Keratinocyte (primary cell): ENCODE measurements around the gene SIDT2. TPM values are rescaled to one million over a fixed set of nuclear protein-coding genes. Genes with fewer than 3 reads are reported as not detected.

ENCODE experiments used
- DNase-seq: peaks from one replicate; pipeline ENCODE4 v3.0.0-alpha.2; 2011; ENCODE audit warnings: low read depth, missing footprints, low spot score
- FAIRE-seq: peaks from 2 replicates; lab custom pipeline; 2011; peaks lifted over from hg19 to GRCh38; lab: Jason Lieb, UNC
- H2AFZ ChIP-seq: 2 replicates; pipeline ENCODE4 v1.6.0; 2012; ENCODE audit warnings: low read length, control low read depth, inconsistent platforms; ENCODE audit not compliant: control insufficient read depth
- H3K27ac ChIP-seq: 2 replicates; pipeline ENCODE4 v1.5.1; 2011; ENCODE audit warnings: low read length; ENCODE audit not compliant: control insufficient read depth, insufficient read depth
- H3K27me3 ChIP-seq: 3 replicates; pipeline ENCODE4 v1.6.0; 2011; ENCODE audit warnings: low read length; ENCODE audit not compliant: control insufficient read depth, insufficient read depth; ENCODE audit errors: extremely low read depth
- H3K36me3 ChIP-seq, 2 experiments: 2 replicates in 1 of 2; 3 replicates in 1 of 2; pipeline ENCODE4 v1.5.1; 2011; ENCODE audit warnings: low read length in 2 of 2, mild to moderate bottlenecking in 1 of 2; ENCODE audit not compliant: control insufficient read depth in 2 of 2, insufficient read depth in 2 of 2; ENCODE audit errors: extremely low read depth in 1 of 2
- H3K4me1 ChIP-seq: 3 replicates; pipeline ENCODE4 v1.5.1; 2011; ENCODE audit warnings: low read length; ENCODE audit not compliant: control insufficient read depth, insufficient read depth; ENCODE audit errors: extremely low read depth
- H3K4me2 ChIP-seq: 3 replicates; pipeline ENCODE4 v1.6.0; 2011; ENCODE audit warnings: low read depth, low read length; ENCODE audit not compliant: control insufficient read depth, insufficient read depth; ENCODE audit errors: extremely low read depth
- H3K4me3 ChIP-seq, 3 experiments: fragments of 200-600 bp in 1 of 3; sonication (generic) in 1 of 3; 2 replicates in 2 of 3; 3 replicates in 1 of 3; pipeline ENCODE4 v1.5.1; 2011 to 2016; ENCODE audit warnings: low read length in 3 of 3, mild to moderate bottlenecking in 3 of 3, control low read depth in 2 of 3, inconsistent platforms in 1 of 3, low read depth in 1 of 3, mixed read lengths in 1 of 3, mixed run types in 1 of 3, moderate library complexity in 1 of 3; ENCODE audit not compliant: control insufficient read depth in 2 of 3, insufficient read depth in 2 of 3; ENCODE audit errors: extremely low read depth in 1 of 3
- H3K79me2 ChIP-seq: 2 replicates; pipeline ENCODE4 v1.6.0; 2012; ENCODE audit warnings: low read length; ENCODE audit not compliant: control insufficient read depth, insufficient read depth
- H3K9ac ChIP-seq: 3 replicates; pipeline ENCODE4 v1.6.0; 2011; ENCODE audit warnings: low read length; ENCODE audit not compliant: control insufficient read depth, insufficient read depth; ENCODE audit errors: extremely low read depth
- H3K9me1 ChIP-seq: 3 replicates; pipeline ENCODE4 v1.6.0; 2011; ENCODE audit warnings: low read length; ENCODE audit not compliant: control insufficient read depth, insufficient read depth; ENCODE audit errors: extremely low read depth
- H3K9me3 ChIP-seq: 2 replicates; pipeline ENCODE4 v1.5.1; 2012; ENCODE audit warnings: low read depth, low read length; ENCODE audit not compliant: control insufficient read depth
- H4K20me1 ChIP-seq: 3 replicates; pipeline ENCODE4 v1.6.0; 2011; ENCODE audit warnings: low read length; ENCODE audit not compliant: control insufficient read depth, insufficient read depth; ENCODE audit errors: extremely low read depth
- CTCF ChIP-seq, 3 experiments: IDR thresholded peaks in 1 of 3; conservative IDR thresholded peaks in 1 of 3; optimal IDR thresholded peaks in 1 of 3; 2 replicates in 2 of 3; 3 replicates in 1 of 3; pipeline versions ENCODE3 to v1.5.1; 2011; ENCODE audit warnings: low read length in 3 of 3, mild to moderate bottlenecking in 3 of 3, moderate library complexity in 2 of 3, control low read depth in 1 of 3, inconsistent platforms in 1 of 3; ENCODE audit not compliant: insufficient read depth in 2 of 3; ENCODE audit errors: extremely low read depth in 1 of 3
- EZH2 ChIP-seq: IDR thresholded peaks from one replicate; pipeline ENCODE4 v1.6.1; 2012; ENCODE audit warnings: inconsistent platforms, mild to moderate bottlenecking, low read length, moderate library complexity
- dilution Hi-C: fragments of 300-500 bp; cut with MboI; formaldehyde crosslinking; loops from one replicate; pipeline ENCODE4 v1.7.0; 2020; ENCODE audit warnings: low sequenced_read_pairs; ENCODE audit not compliant: extremely low pct_ligation_motif_present
- polyA plus RNA-seq, 5 experiments: library from polyadenylated mRNA; depleted of rRNA in 3 of 5; stranded (reverse) in 3 of 5; stranded (forward) in 1 of 5; unstranded in 1 of 5; fragments of >200 nt; gene quantifications; 1 replicate in 1 of 5; 2 replicates in 3 of 5; 3 replicates in 1 of 5; pipeline versions ENCODE4 v1.2.1 to v1.2.3, GENCODE V29; 2011 to 2012; ENCODE audit warnings: missing spikeins in 2 of 5, low read depth in 1 of 5, low replicate concordance in 1 of 5

The SIDT2 gene
- polyA plus RNA-seq, 1 donor (not counting 4 experiments of a cell fraction or from before 2014, with no cell fraction given) = 9.8 TPM

GRCh38 chr11:117185736-117186430, 7.3 kb downstream of the SIDT2 start:
- Histone ChIP-seq H2AFZ (no peak overlapping the region), H4K20me1 (no peaks in the 10 kb centered on the region), H3K36me3 (peaks cover 16 to 26% of the 10 kb centered on the region in 2 experiments), H3K4me1 (no peaks in the 10 kb centered on the region), H3K9me3 (no peaks in the 10 kb centered on the region), H3K27me3 (no peaks in the 10 kb centered on the region), H3K79me2 (no peaks in the 10 kb centered on the region), H3K4me3 (no peak overlapping the region), H3K9me1 (no peaks in the 10 kb centered on the region), H3K4me2 (no peak overlapping the region), H3K27ac (no peak overlapping the region), H3K9ac (no peak overlapping the region)
- no peak for FAIRE-seq
- no peak for DNase-seq
- TF ChIP-seq EZH2 (no peak), CTCF (optimal IDR thresholded peaks at IDR 0.05 in 1 of 3, IDR thresholded peaks at IDR 0.05 in 1 of 3, conservative IDR thresholded peaks at IDR 0.05 in 1 of 3; ENCODE audit: extremely low read depth in 1 of 3, insufficient read depth in 2 of 3, low read length in 3 of 3) (no peak)
- dilution Hi-C loops = no loop called here

- FAIRE-seq (no peak), DNase-seq (no peak)
- Histone ChIP-seq H3K27ac (no peak overlapping the region), H4K20me1 (no peaks in the 10 kb centered on the region), H3K36me3 (peaks cover 13 to 26% of the 10 kb centered on the region in 2 experiments), H3K79me2 (no peaks in the 10 kb centered on the region), H3K9ac (no peak overlapping the region), H3K9me3 (no peaks in the 10 kb centered on the region), H2AFZ (no peak overlapping the region), H3K27me3 (no peaks in the 10 kb centered on the region), H3K4me3 (no peak overlapping the region), H3K4me2 (no peak overlapping the region), H3K9me1 (no peaks in the 10 kb centered on the region), H3K4me1 (no peaks in the 10 kb centered on the region)
- dilution Hi-C loops = no loop called here
- TF ChIP-seq EZH2 (no peak), CTCF (optimal IDR thresholded peaks at IDR 0.05 in 1 of 3, IDR thresholded peaks at IDR 0.05 in 1 of 3, conservative IDR thresholded peaks at IDR 0.05 in 1 of 3; ENCODE audit: extremely low read depth in 1 of 3, insufficient read depth in 2 of 3, low read length in 3 of 3) (no peak)
Observed at GRCh38 chr11:117186431-117186761, 7.9 kb downstream of the SIDT2 start.
